ENCODE measurements around the gene MPP1. TPM values are rescaled to one million over a fixed set of nuclear protein-coding genes. Genes with fewer than 3 reads are reported as not detected.
"Not testable (repeated sequence)": the region's sequence is repeated elsewhere in the genome, so short reads cannot be mapped to it uniquely, and the experiment has no call there.

The MPP1 gene
- total RNA-seq = 36.3 TPM
- long read RNA-seq, transcript MPP1-202 (12 exons, 2,042 nt) = major isoform, 55 of 64 reads
- long read RNA-seq, partial matches to known transcripts = 3 of 64 reads
- long read RNA-seq, other reads (novel, unspliced or antisense) = 4 of 64 reads

- DNase-seq (peak; percentile 85), ATAC-seq (peak; percentile 99)
- intact Hi-C loops (cut with micrococcal nuclease) = no loop called here
Measured at GRCh38 chrX:154804957-154805695, at the start of gene MPP1. TSS of gene MPP1 (minus strand) at chrX:154805485. CDS start at chrX:154805373, 112 bp downstream.

- ATAC-seq = no peak
- no peak for DNase-seq
- intact Hi-C loops (cut with micrococcal nuclease) = no loop called here
Measured at GRCh38 chrX:154850957-154851611, 45.8 kb upstream of the MPP1 start.

- intact Hi-C loops (cut with micrococcal nuclease) = no loop called here
Measured at GRCh38 chrX:154840856-154841255, 35.6 kb upstream of the MPP1 start.

GRCh38 chrX:154836163-154836562 lies 30.9 kb upstream of the MPP1 start:
- ATAC-seq = no peak
- intact Hi-C loops (cut with micrococcal nuclease) = no loop called here
- DNase-seq = no peak

More at GRCh38 chrX:154840856-154841255, 35.6 kb upstream of the MPP1 start:
- ATAC-seq (peak; percentile 25), DNase-seq (no peak)

GRCh38 chrX:154834562-154834961 lies 29.3 kb upstream of the MPP1 start, which contains the start of gene SMIM9:
TSS of gene SMIM9 (minus strand) at chrX:154834662. CDS start at chrX:154830856, 3,806 bp downstream.
- no peak for ATAC-seq
- intact Hi-C loops (cut with micrococcal nuclease) = no loop called here
- no peak for DNase-seq

- DNase-seq (no peak), ATAC-seq (no peak)
- intact Hi-C loops (cut with micrococcal nuclease) = no loop called here
Measured at GRCh38 chrX:154833746-154834274, 28.5 kb upstream of the MPP1 start.

- DNase-seq = no peak
- intact Hi-C loops (cut with micrococcal nuclease) = no loop called here
- ATAC-seq = no peak
Measured at GRCh38 chrX:154829926-154830442, 24.7 kb upstream of the MPP1 start.

- no peak for ATAC-seq
- intact Hi-C loops (cut with micrococcal nuclease) = no loop called here
Measured at GRCh38 chrX:154829134-154829533, 23.8 kb upstream of the MPP1 start.

GRCh38 chrX:154828016-154828408 lies 22.7 kb upstream of the MPP1 start:
- ATAC-seq (no peak), DNase-seq (no peak)
- intact Hi-C loops (cut with micrococcal nuclease) = no loop called here

More at GRCh38 chrX:154829134-154829533, 23.8 kb upstream of the MPP1 start:
- no peak for DNase-seq

- intact Hi-C loops (cut with micrococcal nuclease) = no loop called here
- ATAC-seq = no peak
- DNase-seq = no peak
Measured at GRCh38 chrX:154827194-154828015, 22.1 kb upstream of the MPP1 start.

- intact Hi-C loops (cut with micrococcal nuclease); ATAC-seq; DNase-seq: not testable (repeated sequence)
Measured at GRCh38 chrX:154825586-154825985, 20.3 kb upstream of the MPP1 start.

GRCh38 chrX:154824638-154825037 lies 19.4 kb upstream of the MPP1 start:
- intact Hi-C loops (cut with micrococcal nuclease) = no loop called here
- no peak for DNase-seq
- ATAC-seq = no peak

- DNase-seq (no peak), ATAC-seq (no peak)
- intact Hi-C loops (cut with micrococcal nuclease) = no loop called here
Measured at GRCh38 chrX:154822029-154822428, 16.7 kb upstream of the MPP1 start.

- intact Hi-C loops (cut with micrococcal nuclease) = no loop called here
- DNase-seq (no peak), ATAC-seq (no peak)
Measured at GRCh38 chrX:154821523-154821922, 16.2 kb upstream of the MPP1 start.

- no peak for ATAC-seq
- DNase-seq = no peak
- intact Hi-C loops (cut with micrococcal nuclease) = no loop called here
Measured at GRCh38 chrX:154819771-154820341, 14.6 kb upstream of the MPP1 start.

GRCh38 chrX:154818916-154819770 lies 13.9 kb upstream of the MPP1 start:
- no peak for ATAC-seq
- DNase-seq = no peak
- intact Hi-C loops (cut with micrococcal nuclease) = no loop called here

GRCh38 chrX:154817048-154817618 lies 11.8 kb upstream of the MPP1 start:
- ATAC-seq; intact Hi-C loops (cut with micrococcal nuclease); DNase-seq: not testable (repeated sequence)
